Measurements from ENCODE around the gene EARS2. TPM values are rescaled to one million over a fixed set of nuclear protein-coding genes. Genes with fewer than 3 reads are reported as not detected.
"Not testable (repeated sequence)": the region's sequence is repeated elsewhere in the genome, so short reads cannot be mapped to it uniquely, and the experiment has no call there.

The EARS2 gene
- total RNA-seq, 1 donor from 2014 or later = 17.2 TPM

DNA sequence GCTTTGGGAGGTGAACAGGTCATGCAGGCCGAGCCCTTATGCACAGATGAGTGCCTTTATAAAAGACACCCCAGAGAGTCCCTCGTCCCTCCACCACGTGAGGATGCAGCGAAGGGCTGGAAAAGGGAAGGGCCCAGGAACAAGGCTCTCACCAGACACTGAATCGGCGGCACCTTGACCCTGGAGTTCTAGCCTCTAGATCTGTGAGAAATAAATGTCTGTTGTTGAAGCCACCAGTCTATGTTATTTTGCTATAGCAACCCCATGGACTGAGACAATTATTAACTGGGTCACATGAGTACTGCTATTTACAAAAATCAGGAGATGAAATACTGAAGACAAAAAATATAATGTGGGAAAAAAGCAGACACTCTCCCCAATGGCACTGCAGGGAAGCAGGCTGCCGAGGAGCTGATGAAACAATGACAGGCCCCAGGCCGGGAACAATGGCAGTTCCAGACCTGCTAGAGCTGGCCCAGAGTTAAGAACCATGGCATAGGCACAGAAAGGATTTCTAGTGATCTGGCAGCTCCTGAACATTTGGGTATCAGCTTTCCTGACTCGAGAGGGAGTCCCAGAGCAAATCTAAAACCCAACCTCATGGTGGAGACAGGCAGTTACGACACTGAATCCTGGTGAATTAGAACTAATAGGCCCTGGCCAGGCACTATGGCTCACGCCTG is 29.0 kb downstream of the EARS2 start:
- no peak for DNase-seq (ENCODE audit: low spot score)

GRCh38 chr16:23524886-23525285 is 32.3 kb downstream of the EARS2 start:
- DNase-seq (ENCODE audit: low spot score) = no peak

GRCh38 chr16:23523876-23524385 is 33.2 kb downstream of the EARS2 start:
- DNase-seq (ENCODE audit: low spot score) = no peak

- no peak for DNase-seq (ENCODE audit: low spot score)
These were observed 33.8 kb downstream of the EARS2 start for GRCh38 chr16:23523321-23523720.

DNA sequence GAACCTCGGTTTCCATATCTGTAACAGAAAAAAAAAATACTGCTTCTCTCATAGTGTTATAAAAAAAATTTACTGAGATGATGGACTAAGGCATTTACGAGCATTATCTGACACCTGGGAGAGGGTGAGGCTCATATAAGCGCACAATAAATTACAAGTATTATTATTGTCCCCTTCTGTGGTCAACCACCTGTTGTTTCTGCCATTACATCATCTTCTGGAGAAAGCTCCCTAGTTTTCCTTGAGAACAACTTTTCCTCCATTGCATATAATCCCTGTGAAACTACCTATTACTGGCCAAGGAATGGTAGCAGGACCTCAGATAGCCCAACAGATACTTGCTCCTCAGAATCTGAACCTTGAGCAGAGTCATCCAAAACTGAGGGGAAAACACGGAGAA is 35.2 kb downstream of the EARS2 start:
- no peak for DNase-seq (ENCODE audit: low spot score)

DNA sequence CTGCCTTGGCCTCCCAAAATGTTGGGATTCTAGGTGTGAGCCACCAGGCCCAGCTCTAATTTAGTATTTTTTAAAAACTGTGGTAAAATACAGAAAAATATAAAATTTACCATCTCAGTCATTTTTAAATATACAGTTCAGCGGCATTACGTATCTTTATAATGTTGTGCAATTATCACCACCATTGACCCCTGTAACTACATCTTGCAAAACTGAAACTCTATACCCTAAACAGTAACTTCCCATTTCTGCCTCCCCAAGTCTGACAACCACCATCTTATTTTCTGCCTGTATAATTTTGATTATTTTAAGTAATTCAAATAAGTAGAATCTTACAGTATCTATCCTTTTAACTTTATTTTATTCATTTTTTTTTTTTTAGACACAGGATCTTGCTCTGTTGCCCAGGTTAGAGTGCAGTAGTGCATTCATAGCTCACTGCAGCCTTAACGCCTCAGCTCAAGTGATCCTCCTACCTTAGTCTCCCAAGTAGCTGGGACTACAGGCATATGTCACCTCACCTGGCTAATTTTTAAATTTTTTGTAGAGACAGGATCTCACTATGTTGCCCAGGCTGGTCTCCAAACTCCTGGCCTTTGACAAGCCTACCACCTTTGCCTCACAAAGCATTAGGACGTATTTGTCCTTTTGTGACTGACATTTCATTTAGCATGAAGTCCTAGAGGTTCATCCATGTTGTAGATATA is 36.0 kb downstream of the EARS2 start:
- no peak for DNase-seq (ENCODE audit: low spot score)

GRCh38 chr16:23520500-23520899 is 36.6 kb downstream of the EARS2 start:
- DNase-seq (ENCODE audit: low spot score) = no peak

DNA sequence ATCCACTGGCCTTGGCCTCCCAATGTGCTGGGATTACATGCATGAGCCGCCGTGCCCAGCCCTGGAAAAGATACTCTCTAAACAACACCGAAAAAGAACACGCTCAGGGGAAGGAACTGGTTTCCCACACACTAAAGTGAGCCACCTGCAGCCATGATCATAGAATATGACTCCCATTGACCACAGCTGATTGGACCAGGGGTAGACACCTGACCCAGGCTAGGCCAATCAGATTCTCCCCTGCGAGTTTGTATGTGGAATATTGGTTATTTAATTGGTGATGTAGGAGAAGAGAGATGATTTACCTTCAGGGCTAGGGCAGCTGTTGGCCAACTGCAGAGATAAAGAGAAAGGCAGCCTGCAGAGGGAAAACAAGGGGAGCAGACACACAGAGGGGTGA is 37.9 kb downstream of the EARS2 start:
- no peak for DNase-seq (ENCODE audit: low spot score)

DNA sequence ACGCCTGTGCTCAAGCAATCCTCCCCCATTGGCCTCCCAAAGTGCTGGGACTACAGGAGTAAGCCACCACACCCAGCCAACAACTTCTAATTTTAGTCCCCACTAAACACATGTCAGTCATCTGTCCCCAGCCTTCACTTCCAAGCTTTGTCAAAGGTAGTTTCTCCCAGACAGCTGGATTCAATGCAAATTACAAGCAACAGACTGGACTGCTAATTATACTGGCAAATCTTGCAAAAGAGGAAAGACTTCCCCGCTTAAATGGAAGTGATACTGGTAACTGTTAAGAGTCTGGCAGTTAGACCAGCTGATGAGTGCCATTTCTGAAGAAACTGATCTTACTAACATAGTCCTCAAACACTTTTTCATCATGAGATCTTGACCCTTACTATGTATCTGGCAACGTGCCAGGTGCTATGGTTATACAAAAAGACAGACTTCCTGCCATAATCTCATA is 38.7 kb downstream of the EARS2 start:
- DNase-seq (ENCODE audit: low spot score) = no peak

GRCh38 chr16:23516366-23517137 is 40.6 kb downstream of the EARS2 start:
- DNase-seq (ENCODE audit: low spot score) = no peak

- DNase-seq (ENCODE audit: low spot score) = no peak
These were observed 41.3 kb downstream of the EARS2 start for GRCh38 chr16:23515881-23516280.

GRCh38 chr16:23514381-23515152 is 42.6 kb downstream of the EARS2 start:
- no peak for DNase-seq (ENCODE audit: low spot score)

DNA sequence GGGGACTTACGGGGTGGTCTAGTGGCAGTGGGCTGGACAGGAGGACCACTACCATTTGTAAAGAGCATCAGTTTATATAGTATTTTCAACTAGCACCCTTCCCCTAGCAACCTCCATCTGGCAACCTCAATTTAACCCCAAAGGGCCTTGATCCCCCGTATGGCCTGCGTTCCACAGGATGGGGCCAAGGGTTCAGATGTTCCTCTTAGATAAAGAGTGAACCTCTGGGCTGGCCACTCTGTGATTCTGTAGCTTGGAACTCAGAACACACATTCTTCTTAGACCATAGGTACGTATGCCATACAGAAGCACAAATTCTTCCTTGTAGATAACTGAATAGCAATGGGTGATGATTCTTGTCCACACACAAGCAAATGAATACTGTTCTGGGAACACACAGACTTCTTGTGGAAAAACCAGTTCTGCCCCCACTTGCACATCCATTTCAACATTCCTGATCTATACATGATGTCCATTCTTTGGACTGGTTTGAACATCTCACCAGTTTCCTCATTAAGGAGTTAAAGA is 44.9 kb downstream of the EARS2 start:
- no peak for DNase-seq (ENCODE audit: low spot score)

GRCh38 chr16:23511731-23512130 is 45.4 kb downstream of the EARS2 start:
- no peak for DNase-seq (ENCODE audit: low spot score)

GRCh38 chr16:23510915-23511270 is 46.3 kb downstream of the EARS2 start:
- DNase-seq (ENCODE audit: low spot score) = not testable (repeated sequence)

- DNase-seq (ENCODE audit: low spot score) = peak; percentile 84
These were observed 46.8 kb downstream of the EARS2 start, which contains the start of gene GGA2 for GRCh38 chr16:23510164-23510914. TSS of gene GGA2 (minus strand) at chr16:23510494. CDS start at chr16:23510411, 83 bp downstream.

DNA sequence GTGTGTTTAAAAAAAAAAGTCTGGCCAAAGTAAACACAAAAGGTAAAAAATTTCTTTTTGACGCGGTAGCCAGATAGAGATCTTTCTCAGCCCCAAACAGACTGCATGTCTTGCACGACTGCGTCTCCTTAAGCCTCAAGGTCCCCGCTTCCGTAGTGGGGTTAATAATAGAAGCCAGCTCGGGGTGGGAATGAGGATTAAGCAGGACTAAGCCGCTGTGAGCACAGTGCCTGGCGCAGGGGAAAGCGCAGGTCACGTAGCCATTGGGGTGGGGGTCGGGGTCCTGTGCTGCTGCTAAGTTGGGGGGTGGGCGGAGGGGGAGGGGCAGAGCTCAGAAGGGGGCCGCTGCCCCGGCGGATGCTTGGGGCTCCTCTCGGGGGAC is 47.4 kb downstream of the EARS2 start:
- DNase-seq (ENCODE audit: low spot score) = no peak

DNA sequence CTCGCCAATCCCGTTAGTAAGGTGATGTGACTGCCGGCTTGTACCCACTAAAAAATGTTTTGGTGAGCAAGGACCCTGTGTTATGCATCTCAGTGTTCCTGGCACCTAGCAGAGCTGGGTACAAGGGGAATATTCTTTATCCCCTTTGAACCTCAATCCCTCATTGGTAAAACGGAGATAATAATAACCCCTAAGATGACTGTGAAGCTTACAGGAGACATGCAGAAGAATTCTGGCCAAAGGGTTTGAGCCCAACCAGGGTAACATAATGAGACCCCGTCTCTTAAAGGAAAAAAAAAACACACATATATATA is 47.8 kb downstream of the EARS2 start:
- no peak for DNase-seq (ENCODE audit: low spot score)

GRCh38 chr16:23508589-23509440 is 48.3 kb downstream of the EARS2 start:
- no peak for DNase-seq (ENCODE audit: low spot score)

DNA sequence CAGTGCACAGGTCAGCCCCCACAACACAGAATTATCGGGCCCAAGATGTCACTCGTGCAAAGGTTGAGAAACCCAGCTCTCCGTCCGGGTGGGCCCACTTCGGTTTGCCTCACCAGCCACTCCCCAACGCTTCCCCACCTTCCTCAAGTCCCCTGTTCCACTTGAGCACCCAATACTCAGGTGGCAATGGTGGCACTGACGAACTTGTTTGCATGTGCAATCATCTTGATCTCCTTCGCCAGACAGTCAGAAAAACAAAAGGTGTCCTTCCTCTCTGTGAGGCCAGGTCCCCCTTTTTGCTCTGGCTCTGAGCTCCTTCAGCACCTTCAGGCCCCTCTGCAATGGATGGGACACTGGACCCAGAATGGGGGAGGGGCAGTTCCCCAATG is 50.5 kb downstream of the EARS2 start:
- no peak for DNase-seq (ENCODE audit: low spot score)
